GM19099 (cell line): Measurements from ENCODE around the gene PLK3.

Experiments used
- POLR2A ChIP-seq: IDR thresholded peaks from 3 replicates; pipeline ENCODE4 v1.6.1; 2011; ENCODE audit warnings: low read depth; ENCODE audit not compliant: insufficient read length; ENCODE audit errors: extremely low read depth

The PLK3 gene

DNA sequence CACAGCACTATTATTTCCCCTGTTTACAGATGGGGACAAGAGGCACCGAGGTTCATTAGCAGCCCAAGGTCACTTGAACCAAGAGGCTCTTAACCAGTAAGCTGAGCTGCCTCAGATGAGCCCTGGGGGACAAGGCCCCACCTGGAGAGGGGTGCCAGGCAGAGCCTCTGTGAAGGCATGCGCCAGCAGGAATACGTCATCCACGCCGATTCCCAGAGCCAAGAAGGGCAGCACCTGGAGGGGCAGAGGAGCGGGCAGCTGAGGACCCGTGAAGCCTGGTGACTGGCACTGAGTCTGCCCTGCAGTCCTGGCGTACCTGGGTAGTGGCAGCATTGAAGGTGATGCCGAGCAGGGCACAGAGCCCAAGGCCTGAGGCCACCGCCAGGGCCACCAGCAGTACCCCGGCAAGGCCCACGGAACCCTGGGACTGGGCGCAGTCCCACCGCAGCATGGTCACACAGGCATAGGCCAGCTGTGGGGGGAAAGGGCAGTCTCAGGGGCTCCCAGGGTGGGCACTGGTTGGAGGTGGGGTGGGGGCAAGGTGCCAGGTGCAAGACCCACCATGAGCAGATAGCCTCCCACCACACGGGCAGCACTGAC lies 28.8 kb downstream of the PLK3 start:
- TF ChIP-seq POLR2A: no peak

DNA sequence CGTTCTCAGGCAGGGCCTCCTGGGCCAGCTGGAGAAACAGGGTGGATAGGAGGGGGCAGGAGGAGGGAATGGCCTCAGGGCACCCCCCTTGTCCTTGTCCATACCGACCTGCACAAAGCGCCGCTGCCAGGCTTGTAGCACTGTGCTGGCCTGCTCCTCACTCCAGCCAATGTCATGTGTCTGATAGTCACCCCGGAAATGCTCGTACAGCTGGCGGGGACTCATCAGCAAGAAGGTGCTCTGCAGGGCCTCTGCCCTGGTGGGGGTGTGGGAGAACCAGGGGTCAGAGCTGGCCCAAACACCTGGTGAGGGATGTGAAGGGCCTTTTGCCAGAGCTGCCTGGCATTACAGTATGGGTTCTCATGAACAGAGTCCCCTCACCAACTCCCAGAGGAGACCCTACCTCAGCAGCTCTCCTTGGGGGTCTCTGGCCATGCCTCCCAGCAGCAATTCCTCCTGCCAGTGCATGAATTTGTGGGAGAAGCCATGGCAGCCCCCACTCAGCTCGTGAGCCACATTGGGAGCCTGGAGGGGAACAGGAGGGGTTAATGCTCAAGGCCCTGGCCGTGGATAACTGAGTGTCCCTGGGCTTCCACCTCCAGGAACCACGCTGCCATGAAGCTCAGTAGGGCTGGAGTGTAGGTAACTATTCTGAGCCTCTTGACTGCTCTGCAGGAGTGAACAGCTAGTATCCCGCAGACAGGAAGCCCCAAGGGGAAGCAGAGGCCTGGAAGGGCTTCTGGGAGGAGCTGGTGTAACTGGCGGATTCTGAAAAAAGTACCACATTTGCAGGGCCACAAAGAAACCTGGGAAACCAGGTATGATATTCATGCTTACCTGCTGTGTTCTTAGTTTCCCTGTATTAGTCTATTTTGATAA lies 29.6 kb downstream of the PLK3 start:
- no peak for TF ChIP-seq POLR2A

DNA sequence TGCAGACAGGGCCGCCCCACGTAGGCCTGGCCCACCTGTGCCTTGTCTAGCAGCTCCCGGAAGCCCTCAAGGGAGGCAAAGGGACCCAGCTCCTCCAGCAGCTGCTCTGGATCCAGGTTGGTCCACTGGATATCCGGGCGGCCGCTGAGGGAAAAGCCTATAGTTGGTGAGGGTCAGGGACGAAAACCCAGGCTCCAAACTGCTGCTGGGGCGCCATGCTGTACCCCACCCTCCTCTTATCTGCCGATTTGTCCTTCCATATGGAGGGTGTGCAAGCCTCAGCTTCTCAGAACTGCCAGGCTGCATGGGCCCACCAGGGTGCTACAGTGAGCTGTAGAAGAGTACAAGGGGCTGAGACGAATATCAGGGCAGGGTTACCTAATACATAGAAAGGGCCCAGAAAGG lies 30.7 kb downstream of the PLK3 start:
- no peak for TF ChIP-seq POLR2A

DNA sequence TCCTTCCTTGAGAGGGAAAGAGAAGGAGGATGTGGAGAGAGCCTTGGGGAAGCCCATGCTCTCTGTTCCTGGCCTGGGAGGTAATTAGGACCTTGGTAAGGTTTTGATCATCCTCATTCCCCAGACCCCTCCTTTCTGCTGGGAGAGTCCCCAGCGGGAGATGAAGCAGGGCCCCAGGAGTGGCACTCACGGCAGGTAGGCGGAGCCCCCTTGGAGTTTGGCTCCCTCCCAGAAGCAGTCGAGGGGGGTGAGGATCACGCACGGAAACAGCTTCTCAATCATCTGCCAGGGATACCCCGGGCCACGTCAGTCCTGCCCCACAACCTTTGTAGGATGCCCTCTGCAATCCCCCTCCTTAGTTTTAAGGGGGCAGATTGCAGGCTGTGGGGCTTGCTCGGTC lies 31.3 kb downstream of the PLK3 start:
- TF ChIP-seq POLR2A: no peak

DNA sequence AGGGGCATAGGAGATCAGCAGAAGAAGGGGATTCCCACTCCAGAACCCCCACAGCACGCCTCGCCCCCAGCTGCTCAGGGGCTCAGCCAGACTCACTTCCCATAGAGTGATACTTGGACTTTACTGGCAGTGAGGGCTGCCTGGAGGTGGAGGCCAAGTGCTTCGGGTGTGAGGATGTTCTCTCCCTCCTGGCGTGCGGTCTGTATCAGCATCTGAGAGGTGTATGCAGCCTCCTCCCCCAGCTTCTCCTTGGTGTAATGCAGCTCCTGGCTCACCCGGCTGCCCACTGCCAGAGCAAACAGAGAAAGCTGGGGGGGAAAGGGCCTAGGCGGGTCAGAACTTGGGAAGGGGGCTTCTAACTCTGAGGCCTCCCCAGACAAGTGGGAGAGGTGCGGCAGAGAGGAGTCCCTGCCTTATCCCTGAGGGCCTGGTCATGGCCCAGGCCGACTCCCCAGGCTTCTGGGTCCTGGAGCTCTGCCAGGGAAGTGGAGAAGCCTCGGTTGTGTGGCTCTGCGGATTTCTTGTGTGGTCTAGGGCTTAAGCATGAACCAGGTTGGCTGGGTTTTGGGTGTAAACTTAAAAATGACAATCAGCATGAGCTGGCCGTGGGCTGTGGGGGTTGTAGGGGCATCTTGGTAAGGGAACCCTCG lies 32.0 kb downstream of the PLK3 start:
- TF ChIP-seq POLR2A: no peak

DNA sequence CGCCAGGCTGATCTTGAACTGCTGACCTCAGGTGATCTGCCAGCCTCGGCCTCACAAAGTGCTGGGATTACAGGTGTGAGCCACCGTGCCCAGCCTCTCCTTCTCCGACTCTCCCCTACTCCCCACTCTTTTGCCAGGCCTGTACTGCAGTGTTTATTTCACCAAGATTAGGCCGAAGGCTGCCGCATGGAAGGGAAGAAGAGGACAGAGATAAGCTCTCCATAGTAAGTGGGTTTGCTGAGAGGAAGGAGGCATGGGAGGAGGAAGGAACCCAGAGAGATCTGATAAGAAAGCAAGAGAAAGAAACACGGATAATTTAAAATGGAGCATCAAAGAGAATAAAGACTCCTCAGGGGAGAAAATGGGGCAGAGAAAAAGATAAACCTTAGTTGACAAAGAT lies 34.2 kb downstream of the PLK3 start:
- no peak for TF ChIP-seq POLR2A

DNA sequence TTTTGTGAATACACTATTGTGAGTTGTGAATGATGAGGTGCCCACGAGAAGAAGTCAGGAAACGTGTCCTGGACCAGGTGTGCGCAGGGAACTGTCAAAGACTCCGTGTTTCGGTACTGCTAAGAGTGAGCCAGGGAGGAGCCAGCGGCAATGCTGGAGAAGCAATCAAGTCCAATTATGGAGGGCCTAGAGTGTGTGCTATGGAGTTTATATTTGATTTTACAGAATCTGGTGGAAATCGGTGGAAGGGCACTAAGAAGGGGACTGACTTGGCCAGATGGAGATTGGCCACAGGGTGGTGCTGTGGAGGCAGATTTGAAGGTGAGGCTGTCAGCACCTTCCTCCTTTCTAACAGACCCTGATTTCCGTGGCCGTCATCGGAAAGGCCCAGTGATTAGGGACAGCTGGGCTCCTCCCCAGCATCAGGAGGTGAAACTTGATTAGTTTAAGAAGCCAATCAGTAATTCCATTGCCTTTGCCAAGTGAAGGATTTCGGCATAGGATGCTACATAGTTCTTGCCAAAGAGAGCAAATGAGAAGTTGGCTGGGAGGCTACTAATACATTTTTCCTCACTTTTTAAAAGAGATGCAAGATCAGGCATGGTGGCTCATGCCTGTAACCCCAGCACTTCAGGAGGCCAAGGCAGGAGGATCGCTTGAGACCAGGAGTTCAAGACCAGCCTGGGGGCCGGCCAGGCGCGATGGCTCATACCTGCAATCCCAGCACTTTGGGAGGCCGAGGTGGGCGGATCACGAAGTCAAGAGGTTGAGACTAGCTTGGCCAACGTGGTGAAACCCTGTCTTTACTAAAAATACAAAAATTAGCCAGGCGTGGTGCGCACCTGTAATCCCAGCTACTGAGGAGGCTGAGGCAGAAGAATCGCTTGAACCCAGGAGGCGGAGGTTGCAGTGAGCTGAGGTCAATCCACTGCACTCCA lies 35.8 kb downstream of the PLK3 start:
- no peak for TF ChIP-seq POLR2A

DNA sequence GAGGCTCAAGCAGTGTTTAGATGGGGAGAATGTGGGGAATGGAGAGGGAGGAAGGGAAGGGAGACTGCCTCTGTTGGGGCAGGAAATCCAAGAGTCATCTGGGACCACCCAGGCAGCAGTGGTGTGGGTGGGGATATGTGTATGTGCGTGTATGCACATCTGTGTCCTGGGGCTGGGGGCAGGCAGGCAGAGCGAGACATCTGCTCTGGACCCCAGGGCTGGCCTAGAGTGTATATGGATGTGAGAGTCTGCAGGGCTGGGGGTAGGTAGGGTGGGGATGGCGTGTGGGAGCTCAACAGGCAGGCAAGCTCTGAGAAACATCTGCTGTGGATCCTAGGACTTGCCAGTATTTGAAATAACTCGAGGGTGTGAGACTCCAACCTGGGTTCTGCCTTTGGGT lies 39.4 kb downstream of the PLK3 start:
- TF ChIP-seq POLR2A: no peak

DNA sequence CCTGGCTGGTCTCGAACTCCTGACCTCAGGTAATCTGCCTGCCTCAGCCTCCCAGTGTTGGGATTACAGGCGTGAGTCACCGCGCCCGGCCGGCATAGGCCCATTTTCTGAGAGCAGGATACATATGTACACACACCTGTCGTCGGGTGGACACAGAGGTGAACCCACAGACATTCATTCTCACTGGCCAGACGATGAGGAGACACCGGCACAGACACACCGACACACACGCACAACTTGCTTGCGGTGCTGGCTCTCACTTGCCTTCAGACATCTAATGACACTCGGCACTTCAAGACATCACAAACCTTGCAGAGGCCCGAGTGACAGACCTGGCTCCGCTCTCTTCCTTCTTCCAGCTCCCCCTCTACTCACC lies 42.3 kb downstream of the PLK3 start:
- no peak for TF ChIP-seq POLR2A

DNA sequence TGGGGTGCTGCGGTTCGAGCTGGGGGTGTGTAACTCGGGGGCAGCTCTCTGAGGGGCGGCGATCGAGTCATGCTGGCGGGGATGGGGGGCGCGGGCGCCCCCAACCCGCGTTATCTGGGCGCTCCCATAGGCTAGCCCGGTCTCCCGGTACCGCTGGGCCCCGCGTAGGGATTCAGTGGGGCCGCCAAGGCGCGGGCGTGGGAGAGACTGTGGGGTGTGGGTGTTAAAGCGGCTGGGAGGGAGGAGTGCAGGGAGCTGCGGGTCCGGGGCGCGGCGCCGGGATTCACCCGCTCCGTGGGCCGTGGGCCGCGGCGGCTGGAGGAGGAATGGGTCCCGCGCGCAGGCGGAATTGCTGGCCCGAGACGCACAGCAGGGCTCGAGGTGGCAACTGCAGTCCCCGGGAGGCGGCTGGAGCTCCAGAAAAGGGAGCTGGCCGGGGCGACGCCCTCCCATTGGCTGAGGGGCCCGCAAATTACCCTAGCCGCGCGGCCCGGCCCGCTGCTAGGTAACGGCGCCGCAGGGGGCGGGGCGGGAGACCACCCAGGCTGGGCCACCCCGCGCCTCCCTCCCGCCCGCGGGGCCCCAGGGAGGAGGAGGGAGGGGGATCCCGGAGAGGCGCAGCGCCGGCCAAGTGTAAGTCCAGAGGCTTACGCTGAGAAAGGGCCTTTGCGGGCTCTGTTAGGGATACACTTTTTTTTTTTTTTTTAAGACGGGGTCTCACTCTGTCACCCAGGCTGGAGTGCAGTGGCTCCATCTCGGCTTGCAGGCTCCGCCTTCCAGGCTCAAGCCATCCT lies 42.9 kb downstream of the PLK3 start, which contains the start of gene PTCH2:
Gene PTCH2 (minus strand): TSS at position 392 of the 794 bp plus-strand sequence. CDS start 321 bp downstream, at position 71.
- TF ChIP-seq POLR2A: no peak

DNA sequence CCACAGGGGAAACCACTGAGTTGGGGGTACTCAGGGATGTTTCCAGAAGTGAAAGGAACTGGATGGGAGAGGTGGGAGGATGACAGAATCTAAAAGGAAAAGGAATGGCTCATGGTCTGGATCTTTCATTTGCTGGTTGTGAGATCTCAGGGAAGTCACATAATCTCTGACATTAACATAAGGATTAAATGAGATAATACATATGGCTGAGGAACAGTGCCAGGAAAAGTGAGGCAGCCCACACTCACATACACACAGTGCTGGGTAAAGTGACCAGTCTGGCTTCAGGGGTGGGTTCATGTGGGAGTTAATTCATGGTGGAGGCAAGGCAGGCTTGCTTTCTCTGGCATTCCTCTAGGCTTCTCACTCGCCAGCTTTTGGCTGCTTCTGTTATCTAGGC lies 46.8 kb downstream of the PLK3 start:
- no peak for TF ChIP-seq POLR2A

DNA sequence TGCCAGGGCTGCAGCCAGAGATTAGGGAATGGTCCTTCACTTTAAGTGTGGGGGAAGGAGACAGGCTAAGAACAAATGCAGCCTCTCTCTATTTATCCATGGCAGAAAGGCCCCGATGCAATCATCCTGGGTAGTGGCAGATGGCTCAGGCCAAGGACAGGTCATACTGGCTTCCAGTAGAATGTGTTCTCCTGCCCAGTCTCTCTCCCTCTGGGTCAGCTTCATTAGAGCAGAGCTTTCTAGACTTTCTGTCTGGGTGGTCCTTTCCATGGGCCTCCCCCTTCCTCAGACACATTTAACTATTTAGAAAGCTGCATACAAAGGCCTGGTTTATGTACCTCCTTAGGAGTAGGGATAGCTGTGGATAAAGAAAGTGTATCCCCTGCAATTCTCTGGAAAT lies 47.7 kb downstream of the PLK3 start:
- no peak for TF ChIP-seq POLR2A

DNA sequence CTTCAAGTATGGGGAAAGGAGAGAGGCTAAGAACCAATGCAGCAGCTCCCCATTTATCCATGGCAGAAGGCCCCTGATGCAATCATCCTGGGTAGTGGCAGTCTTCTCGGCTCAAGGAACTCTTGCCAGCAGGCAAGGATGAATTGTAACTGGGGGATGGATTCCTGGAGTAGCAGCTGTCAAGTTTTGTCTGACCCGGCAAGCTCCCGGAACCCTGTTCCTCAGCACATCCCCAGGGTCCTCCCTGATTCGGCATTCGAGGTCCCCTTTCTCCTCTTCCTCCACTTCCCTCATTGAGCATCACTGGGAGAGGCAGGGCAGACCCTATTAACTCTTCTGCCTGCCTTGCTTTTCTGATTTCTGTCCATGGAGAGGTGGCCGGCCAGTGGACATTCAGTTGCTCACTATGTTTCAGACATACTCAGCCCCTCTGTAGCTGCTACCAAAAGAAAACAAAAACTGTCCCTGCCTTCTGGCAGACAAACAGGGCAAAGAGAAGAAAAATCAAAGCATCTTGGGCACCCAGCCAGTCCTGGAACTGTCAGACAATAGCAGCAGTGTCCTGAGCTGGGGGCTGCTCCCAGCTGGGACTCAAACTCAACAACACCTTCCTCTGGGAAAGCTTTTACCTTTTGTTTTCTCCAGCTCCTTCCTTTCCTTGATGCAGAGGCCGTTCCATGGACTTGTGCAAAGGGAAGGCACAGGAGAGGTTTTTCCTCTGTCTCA lies 48.4 kb downstream of the PLK3 start:
- TF ChIP-seq POLR2A: no peak

DNA sequence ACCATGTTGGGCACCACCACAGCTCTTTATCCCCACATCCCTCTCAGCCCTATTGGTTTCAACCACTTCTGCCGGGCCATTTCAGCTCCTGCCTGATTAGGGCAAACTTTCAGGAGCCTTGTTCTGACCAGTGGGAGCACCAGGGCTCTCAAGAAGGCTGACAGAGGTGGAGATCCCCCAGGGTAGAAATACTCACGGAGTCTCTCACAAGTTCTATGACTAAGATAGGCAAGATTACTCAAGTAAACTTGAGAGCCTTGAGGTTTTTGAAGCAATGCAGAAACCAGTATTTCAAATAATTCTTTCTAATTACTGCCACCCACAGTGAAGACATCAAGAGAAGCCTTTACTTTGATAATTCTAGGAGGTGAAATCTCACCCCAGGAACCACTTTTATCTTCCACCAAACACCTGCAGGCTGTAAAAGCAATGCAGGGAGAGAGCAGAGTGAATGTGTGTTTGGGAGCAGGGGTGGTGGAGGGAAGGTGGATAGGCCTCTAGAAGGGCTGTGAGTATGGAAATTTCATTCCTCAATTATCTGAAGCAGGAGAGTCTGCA lies 49.5 kb downstream of the PLK3 start:
- TF ChIP-seq POLR2A: no peak

DNA sequence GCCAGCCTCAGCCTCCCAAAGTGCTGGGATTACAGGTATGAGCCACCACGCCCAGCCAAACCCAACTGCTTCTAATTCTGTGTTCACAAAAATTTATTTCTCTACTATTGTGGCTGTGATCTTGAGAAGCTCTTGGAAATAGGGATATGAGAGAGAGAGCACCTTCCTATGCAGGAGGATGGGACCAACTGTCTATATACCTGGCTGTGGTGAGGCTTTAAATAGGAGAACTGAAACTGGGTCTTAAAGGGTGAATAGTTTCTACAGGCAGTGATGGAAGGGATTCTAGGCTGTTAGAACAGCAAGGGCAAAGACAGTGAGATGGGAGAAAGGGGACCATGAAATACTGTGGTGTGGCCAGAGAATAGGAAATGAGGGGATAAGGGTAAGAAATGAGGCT lies 51.1 kb downstream of the PLK3 start:
- TF ChIP-seq POLR2A: no peak
